Lung microvascular endothelial cell (primary cell): ENCODE results near the gene USH1G. TPM values are rescaled to one million over a fixed set of nuclear protein-coding genes. Genes with fewer than 3 reads are reported as not detected.

Experiments
- DNase-seq, 2 donors: peaks; one replicate each; pipeline versions ENCODE4 v3.0.0 to v3.0.0-alpha.2; 2010; ENCODE audit warnings: low read depth in 2 of 2
- total RNA-seq: library from RNA; depleted of rRNA; stranded (reverse); fragments of >200 nt; gene quantifications from 2 replicates; pipeline ENCODE4 v1.2.1, GENCODE V29; 2014

USH1G gene
- total RNA-seq, 1 donor from 2014 or later, result not detected

GRCh38 chr17:74903671-74904070, 19.4 kb downstream of the USH1G start:
- DNase-seq, result no peak

GRCh38 chr17:74903034-74903433, 20.0 kb downstream of the USH1G start:
- no peak for DNase-seq

- DNase-seq, result no peak
Measured at GRCh38 chr17:74901353-74902135, 21.5 kb downstream of the USH1G start.

DNA sequence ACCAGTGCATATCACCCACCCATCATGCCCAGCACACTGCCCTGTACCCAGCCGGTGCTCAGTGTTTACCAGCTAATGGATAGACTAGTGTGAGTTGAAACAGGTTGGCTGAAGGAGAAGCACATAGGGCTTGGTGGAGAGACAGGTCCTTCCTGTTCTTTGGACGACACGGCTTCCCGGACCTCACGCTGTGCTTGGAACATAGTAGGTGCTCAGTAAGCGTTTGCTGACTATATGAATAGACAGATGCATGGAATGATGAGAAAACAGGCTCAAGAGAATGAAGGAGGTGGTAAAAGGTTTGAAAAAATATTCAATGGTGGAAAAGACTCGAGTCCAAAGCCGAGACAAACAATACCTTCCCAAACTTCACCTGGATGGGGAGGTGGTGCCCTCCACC, 22.8 kb downstream of the USH1G start:
- DNase-seq, result no peak

DNA sequence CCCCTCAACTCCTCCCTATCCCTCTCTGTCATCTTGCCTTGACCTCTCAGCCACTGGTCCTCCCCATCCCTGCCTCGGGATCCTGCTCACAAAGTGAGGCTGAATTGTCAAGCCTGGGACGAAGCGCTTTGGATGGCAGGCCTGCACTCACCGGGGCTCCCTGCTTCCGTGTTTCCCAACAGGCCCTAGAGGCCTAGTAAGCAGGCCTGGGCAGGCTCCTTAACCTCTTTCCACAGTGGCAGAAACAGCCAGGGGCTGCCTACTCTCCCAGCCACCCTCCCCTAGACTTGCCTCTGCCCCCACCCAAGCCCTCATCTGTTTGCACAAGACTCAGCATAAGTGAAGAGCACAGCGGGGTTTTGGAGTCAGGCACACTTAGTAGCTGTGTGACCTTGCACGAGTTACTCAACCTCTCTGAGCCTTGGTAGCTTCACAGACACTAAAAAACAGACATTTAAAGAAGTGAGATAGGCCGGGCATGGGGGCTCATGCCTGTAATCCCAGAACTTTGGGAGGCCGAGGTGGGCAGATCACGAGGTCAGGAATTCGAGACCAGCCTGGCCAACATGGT, 24.6 kb downstream of the USH1G start:
- no peak for DNase-seq

GRCh38 chr17:74893936-74894671, 29.0 kb downstream of the USH1G start:
- DNase-seq, result no peak

DNA sequence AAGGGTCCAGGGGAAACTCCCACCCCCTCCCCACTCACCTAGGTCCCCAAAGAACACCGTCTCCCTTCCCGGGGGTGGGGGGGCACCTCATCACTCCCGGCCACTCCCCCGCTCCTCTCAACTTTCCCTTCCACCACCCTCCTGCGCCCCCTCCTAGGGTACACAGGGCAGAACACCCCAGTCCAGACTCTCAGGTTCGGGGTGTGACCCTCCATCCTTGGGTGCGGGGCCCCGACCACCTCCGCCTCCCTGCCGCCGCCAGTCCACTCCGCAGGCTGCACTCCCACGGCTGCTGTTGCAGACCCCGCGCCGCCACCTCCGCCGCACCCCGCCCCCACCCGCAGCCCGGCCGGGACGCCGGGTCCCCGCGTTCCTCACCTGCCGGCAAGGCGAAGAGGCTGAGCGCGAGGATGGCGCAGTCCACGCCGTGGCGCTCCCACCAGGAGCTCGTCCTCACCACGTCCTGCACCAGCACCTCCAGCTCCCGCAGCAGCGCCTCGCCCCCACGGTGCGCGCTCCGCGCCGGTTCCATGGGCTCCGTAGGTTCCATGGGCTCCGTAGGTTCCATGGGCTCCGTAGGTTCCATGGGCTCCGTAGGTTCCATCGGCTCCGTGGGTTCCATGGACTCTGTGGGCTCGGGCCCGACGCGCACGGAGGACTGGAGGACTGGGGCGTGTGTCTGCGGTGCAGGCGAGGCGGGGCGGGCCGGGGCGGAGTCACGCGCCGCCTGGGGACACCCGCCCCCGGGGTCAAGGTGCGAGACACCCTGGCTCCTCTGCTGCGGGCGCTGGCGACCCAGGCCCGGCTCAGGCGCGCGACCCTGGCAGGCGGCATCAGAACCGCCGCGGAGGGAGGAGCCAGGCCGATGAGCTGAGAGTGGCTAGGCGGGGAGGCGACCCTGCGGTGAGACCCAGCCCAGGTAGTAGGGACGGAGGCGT, 29.8 kb downstream of the USH1G start, which contains the start of gene FADS6:
Gene FADS6 (minus strand): TSS at position 660 of the 938 bp plus-strand sequence. CDS start 38 bp downstream, at position 622.
- no peak for DNase-seq

GRCh38 chr17:74892013-74892841, 30.8 kb downstream of the USH1G start:
- DNase-seq, result no peak

- no peak for DNase-seq
Measured at GRCh38 chr17:74890554-74890953, 32.5 kb downstream of the USH1G start.

DNA sequence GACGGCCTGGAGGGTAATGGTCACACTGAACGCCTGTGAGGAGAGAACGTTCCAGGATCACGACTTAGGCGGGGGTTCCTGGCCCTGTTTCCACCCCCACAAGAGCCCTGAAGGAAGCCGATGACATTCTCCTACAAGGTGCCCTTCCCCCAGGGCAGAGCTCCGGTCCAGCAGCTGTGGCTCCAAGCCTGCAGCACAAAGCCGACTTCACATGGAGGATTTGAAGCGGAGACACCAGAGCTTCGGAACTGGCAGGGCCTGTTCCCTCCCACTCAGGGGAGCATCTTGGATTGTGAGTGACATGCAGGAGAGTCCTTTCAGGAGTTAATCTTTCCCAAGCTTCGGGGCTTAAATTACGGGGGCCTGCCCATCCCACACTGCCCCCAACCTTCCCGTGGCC, 34.6 kb downstream of the USH1G start:
- no peak for DNase-seq

GRCh38 chr17:74883241-74883745, 39.8 kb downstream of the USH1G start:
- peak in 1 of 2 donors; percentile 56 for DNase-seq

- no peak for DNase-seq
Measured at GRCh38 chr17:74882517-74883240, 40.4 kb downstream of the USH1G start.

- no peak for DNase-seq
Measured at GRCh38 chr17:74881073-74881472, 42.0 kb downstream of the USH1G start.

- no peak for DNase-seq
Measured at GRCh38 chr17:74879308-74879707, 43.7 kb downstream of the USH1G start.

DNA sequence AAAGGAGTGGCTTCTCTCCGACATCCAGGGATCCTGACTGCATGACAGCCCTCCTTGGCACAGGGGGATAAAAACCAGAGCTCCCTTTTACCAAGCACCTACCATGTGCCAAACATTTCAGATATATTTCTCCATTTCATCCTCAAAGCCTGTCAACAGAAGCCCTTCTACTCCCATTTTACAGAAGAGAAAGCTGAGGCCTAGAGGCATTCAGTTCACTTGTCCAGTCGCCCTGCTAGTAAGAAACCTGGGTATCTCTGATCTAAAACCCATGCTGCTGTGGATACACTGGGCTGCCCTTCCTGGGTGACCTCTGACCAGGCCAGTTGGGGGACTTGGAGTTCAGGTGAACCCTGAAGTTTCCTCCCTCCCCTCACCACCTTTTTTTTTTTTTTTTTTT, 44.4 kb downstream of the USH1G start:
- no peak for DNase-seq

DNA sequence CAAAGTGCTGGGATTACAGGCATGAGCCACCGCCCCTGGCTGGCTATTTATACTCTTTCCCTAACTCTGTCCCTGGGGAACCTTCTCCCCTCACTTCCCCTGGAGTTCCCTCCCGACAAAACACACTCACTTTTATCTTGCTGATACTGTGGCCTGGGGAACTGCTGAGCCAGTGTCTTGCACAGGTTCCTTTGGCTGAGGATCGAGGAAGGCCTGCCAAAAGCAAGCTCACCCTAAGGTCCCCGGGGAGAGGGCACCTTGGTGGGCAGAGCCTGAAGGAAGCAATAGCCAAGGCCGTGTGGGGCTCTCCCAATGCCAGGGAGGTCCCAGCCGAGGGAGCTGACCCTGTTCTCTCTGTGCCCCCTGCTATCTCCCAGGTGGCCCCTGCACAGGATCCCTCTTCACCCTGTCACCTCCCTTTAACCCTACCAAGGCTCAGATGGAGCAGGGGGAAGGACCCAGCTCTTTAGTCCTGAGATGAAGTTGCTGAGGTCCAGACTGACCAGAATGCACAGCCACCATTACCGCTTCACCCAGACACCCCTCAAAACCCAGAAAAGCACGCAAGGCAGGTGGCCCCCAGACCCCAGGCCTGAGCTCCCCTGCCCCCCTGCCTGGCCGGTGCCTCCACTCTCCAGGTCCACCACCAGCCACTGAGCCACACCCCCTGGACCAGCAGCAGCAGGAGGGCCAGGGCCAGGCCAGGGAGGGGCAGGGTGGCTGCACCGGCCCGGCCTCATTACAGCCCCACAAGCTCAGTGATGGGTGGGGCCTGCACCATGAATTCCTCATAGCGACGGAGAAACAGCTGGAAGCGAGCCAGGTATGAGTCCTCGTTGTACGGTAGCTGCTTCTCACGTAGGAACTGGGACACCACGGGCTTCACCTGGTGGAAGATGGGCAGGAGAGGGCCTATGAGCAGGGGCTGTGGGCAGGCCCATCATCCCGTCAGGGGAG, 45.2 kb downstream of the USH1G start:
- DNase-seq, result peak in 1 of 2 donors; percentile 31

GRCh38 chr17:74875977-74876593, 47.0 kb downstream of the USH1G start:
- DNase-seq, result no peak
